ENCODE data around the gene THY1. TPM values are rescaled to one million over a fixed set of nuclear protein-coding genes. Genes with fewer than 3 reads are reported as not detected.

Gene THY1
- total RNA-seq, 1 donor from 2014 or later: 215 TPM

DNA sequence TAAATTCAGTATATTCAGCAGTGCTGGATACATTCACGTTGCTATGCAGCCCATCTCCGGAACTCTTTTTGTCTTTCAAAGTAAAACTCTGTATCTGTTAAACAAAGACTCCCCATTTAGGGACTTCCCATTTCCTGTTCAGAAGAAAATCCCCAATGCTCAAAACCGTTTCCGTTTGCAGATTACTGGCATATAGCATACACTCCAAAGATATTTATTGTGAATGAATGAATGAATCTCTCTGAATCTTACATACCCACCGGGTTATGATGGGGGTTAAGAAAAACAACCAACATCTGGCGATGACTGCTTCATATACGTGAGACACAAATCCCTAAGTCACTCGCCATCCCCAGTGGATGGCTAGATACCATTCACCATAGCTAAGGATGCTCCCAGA is 1.6 kb downstream of the THY1 start:
- Mint-ChIP-seq H3K27me3 (ENCODE audit: low read depth) (no peaks in the 10 kb centered on the region), H3K9me3 (ENCODE audit: low read depth) (no peaks in the 10 kb centered on the region), H3K27ac (ENCODE audit: unreplicated experiment) (no peak overlapping the region), H3K4me1 (ENCODE audit: low read depth) (peaks cover 66% of the 10 kb centered on the region), H3K4me3 (ENCODE audit: unreplicated experiment) (peak overlapping the region; percentile 99), H3K36me3 (ENCODE audit: low read depth) (peaks cover 12% of the 10 kb centered on the region)
- no peak for DNase-seq (ENCODE audit: low spot score)
- TF ChIP-seq, protein P1, sequence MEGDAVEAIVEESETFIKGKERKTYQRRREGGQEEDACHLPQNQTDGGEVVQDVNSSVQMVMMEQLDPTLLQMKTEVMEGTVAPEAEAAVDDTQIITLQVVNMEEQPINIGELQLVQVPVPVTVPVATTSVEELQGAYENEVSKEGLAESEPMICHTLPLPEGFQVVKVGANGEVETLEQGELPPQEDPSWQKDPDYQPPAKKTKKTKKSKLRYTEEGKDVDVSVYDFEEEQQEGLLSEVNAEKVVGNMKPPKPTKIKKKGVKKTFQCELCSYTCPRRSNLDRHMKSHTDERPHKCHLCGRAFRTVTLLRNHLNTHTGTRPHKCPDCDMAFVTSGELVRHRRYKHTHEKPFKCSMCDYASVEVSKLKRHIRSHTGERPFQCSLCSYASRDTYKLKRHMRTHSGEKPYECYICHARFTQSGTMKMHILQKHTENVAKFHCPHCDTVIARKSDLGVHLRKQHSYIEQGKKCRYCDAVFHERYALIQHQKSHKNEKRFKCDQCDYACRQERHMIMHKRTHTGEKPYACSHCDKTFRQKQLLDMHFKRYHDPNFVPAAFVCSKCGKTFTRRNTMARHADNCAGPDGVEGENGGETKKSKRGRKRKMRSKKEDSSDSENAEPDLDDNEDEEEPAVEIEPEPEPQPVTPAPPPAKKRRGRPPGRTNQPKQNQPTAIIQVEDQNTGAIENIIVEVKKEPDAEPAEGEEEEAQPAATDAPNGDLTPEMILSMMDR (IDR thresholded peaks at IDR 0.05): no peak

DNA sequence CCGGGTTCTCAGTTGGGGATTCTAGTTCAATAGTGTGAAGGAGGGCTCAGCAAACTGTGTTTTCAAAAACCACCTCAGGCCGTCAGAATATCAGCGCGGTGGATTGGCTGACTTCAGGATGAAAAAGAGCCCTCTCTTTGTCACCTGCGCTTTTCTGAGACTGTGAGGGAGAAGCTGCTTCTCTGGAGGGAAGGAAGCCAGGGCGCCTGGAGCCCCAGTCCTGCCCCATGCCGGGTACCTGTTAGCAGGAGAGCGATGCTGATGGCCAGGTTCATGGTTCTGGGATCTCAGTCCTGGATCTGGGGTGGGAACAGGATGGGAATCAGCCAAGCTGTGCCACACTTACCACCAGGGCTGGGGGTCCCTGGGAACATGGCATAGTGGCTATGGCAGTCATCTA is 2.3 kb downstream of the THY1 start:
- no peak for DNase-seq (ENCODE audit: low spot score)
- H3K36me3 Mint-ChIP-seq (ENCODE audit: low read depth): peaks cover 12% of the 10 kb centered on the region
- H3K27me3 Mint-ChIP-seq (ENCODE audit: low read depth): no peaks in the 10 kb centered on the region
- no peak overlapping the region for H3K27ac Mint-ChIP-seq (ENCODE audit: unreplicated experiment)
- H3K4me1 Mint-ChIP-seq (ENCODE audit: low read depth): peaks cover 66% of the 10 kb centered on the region
- H3K9me3 Mint-ChIP-seq (ENCODE audit: low read depth): no peaks in the 10 kb centered on the region
- H3K4me3 Mint-ChIP-seq (ENCODE audit: unreplicated experiment): peak overlapping the region; percentile 99
- TF ChIP-seq, protein P1 (IDR thresholded peaks at IDR 0.05): no peak

DNA sequence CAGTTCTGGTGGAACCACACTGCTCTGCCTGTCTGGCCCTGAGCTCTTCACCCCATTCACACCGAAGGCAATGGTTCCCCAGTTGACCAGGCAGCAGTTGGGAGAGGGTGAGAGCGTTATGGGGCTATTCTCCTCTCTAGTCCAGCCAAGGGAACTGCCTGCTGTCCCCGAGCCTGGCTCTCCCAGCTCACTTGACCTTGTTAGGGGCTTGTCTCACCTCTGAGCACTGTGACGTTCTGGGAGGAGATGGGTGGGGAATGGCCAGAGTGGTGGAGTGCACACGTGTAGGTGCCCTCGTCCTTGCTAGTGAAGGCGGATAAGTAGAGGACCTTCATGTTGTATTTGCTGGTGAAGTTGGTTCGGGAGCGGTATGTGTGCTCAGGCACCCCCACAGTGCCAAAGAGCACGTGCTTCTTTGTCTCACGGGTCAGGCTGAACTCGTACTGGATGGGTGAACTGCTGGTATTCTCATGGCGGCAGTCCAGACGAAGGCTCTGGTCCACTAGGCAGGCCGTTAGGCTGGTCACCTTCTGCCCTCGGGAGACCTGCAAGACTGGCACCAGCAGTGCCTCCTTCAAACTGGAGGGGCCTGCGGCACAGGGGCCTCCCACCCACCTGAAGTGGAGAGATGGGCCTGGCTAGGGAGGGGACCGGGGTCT is 3.0 kb downstream of the THY1 start:
- DNase-seq (ENCODE audit: low spot score): no peak
- no peaks in the 10 kb centered on the region for H3K27me3 Mint-ChIP-seq (ENCODE audit: low read depth)
- peak overlapping the region; percentile 99 for H3K4me3 Mint-ChIP-seq (ENCODE audit: unreplicated experiment)
- peaks cover 12% of the 10 kb centered on the region for H3K36me3 Mint-ChIP-seq (ENCODE audit: low read depth)
- TF ChIP-seq, protein P1 (IDR thresholded peaks at IDR 0.05): no peak
- H3K27ac Mint-ChIP-seq (ENCODE audit: unreplicated experiment): peak overlapping the region; percentile 66
- H3K9me3 Mint-ChIP-seq (ENCODE audit: low read depth): no peaks in the 10 kb centered on the region
- H3K4me1 Mint-ChIP-seq (ENCODE audit: low read depth): peaks cover 66% of the 10 kb centered on the region

DNA sequence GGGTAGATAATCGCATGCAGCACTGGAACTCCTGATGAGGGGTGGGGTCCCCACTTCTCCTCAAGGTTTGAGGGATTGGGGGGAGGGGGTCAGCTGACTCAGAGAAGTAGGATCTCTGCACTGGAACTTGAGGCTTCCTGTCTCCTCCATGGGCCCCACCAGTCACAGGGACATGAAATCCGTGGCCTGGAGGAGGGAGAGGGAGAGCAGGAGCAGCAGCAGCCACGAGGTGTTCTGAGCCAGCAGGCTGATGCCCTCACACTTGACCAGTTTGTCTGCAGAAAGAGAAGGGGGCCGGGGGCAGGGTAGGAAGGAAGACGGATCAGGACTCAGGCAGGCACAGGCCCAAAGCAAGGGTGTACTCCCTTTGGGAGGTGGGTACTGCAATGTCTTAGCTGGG is 3.7 kb downstream of the THY1 start:
- TF ChIP-seq, protein P1 (IDR thresholded peaks at IDR 0.05): no peak
- Mint-ChIP-seq H3K4me3 (ENCODE audit: unreplicated experiment) (no peak overlapping the region), H3K9me3 (ENCODE audit: low read depth) (peaks cover 5% of the 10 kb centered on the region), H3K27me3 (ENCODE audit: low read depth) (no peaks in the 10 kb centered on the region), H3K36me3 (ENCODE audit: low read depth) (peaks cover 12% of the 10 kb centered on the region), H3K27ac (ENCODE audit: unreplicated experiment) (peak overlapping the region; percentile 42), H3K4me1 (ENCODE audit: low read depth) (peaks cover 66% of the 10 kb centered on the region)
- DNase-seq (ENCODE audit: low spot score): no peak

DNA sequence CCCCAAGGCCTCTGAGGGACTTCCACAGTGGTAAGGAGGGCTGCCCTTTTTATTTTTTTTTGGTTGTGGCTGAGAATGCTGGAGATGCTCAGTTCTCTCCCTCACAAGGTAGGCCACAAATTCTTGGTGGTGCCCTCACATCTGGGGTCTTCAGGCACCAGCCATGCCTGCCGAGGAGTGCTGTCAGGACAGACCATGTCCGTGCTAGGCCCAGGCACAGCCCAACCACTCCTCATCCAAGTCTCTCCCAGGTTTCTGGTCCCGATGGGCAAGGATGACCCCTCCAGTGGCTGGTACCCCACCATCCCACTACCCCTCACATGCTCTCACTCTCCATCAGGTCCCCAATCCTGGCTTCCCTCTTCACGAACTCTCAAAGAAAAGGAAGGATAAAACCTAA is 4.2 kb downstream of the THY1 start:
- TF ChIP-seq, protein P1 (IDR thresholded peaks at IDR 0.05): no peak
- peaks cover 12% of the 10 kb centered on the region for H3K36me3 Mint-ChIP-seq (ENCODE audit: low read depth)
- peak overlapping the region; percentile 95 for H3K27ac Mint-ChIP-seq (ENCODE audit: unreplicated experiment)
- DNase-seq (ENCODE audit: low spot score): no peak
- H3K9me3 Mint-ChIP-seq (ENCODE audit: low read depth): peaks cover 5% of the 10 kb centered on the region
- H3K4me1 Mint-ChIP-seq (ENCODE audit: low read depth): peaks cover 66% of the 10 kb centered on the region
- no peak overlapping the region for H3K4me3 Mint-ChIP-seq (ENCODE audit: unreplicated experiment)
- no peaks in the 10 kb centered on the region for H3K27me3 Mint-ChIP-seq (ENCODE audit: low read depth)
